Activated T-helper 1 cell treated with anti-CD3 and anti-CD28 coated beads, Interleukin-2, amount 50 U/mL, for 16 hours (primary cell): Measurements from ENCODE around the gene LDLR.
"Not testable (repeated sequence)": the region's sequence is repeated elsewhere in the genome, so short reads cannot be mapped to it uniquely, and the experiment has no call there.

Experiments used
- DNase-seq, 2 donors: peaks; one replicate each; pipeline ENCODE4 v3.0.0-alpha.2; 2020; ENCODE audit warnings: low read depth in 1 of 2, low spot score in 1 of 2

Gene LDLR

GRCh38 chr19:11138601-11139300 is 49.5 kb downstream of the LDLR start:
- DNase-seq: no peak

DNA sequence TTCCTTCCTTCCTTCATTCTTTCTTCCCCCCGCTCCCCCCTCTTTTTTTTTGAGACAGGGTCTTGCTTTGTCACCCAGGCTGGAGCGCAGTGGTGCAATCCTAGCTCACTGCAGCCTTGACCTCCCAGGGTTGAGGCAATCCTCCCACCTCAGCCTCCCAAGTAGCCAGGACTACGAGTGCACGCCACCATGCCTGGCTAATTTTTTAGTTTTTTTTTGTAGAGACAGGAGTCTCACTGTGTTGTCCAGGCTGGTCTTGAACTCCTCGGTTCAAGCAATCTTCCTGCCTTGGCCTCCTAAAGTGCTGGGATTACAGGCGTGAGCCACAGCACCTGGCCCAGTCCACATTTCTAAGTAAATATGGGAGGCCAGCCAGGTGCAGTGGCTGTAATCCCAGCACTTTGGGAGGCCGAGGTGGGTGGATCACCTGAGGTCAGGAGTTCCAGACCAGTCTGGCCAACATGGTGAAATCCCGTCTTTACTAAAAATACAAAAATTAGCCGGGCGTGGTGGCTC is 50.8 kb downstream of the LDLR start:
- DNase-seq: not testable (repeated sequence)

DNA sequence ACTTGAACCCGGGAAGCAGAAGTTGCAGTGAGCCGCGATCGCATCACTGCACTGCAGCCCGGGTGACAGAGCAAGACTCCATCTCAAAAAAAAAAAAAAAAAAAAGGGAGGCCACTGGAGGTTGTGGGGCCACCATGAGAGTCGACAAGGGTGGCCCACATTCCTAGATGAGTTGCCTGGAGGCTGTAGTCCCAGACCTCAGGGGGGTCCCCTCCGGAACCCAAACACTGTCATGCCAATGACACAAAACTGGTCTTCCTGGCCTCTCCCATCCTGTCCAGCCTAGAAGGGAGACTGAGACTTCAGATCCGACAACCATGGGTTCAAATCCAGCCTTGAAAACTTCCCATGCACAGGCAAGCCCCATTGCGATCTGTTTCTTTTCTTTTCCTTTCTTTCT is 51.6 kb downstream of the LDLR start:
- no peak for DNase-seq

GRCh38 chr19:11141937-11142527 is 52.8 kb downstream of the LDLR start:
- DNase-seq: no peak

DNA sequence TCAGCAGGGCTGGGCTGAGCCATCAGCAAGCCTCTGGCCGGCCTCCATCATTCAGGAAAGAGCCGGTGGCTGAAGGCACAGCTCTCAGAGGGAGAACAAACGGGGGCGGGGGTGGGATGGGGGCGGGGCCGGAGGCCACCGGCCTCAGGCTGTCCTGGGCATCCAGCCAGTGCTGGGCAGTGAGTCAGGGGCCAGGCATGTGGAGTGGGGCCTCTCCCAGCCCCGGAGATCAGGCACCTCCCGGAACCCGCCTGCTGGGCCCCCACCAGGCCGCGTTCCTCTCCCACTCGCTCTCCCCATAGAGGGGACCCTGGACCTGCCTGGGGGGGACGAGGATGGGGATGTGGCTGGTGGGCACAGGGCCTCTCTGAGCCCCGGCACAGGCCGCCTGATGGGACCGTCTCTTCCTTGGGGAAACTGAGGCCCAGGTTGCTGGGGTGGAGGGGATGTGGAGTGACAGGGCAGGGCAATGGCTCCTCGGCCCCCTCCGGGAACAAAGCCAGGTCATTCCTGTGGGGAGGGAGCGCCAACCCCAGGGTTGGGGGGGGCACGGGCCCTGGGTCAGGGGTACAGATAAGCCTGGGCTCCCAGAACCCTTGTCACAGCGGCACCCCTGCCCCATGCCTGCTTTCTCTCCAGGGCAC is 53.4 kb downstream of the LDLR start:
- no peak for DNase-seq

DNA sequence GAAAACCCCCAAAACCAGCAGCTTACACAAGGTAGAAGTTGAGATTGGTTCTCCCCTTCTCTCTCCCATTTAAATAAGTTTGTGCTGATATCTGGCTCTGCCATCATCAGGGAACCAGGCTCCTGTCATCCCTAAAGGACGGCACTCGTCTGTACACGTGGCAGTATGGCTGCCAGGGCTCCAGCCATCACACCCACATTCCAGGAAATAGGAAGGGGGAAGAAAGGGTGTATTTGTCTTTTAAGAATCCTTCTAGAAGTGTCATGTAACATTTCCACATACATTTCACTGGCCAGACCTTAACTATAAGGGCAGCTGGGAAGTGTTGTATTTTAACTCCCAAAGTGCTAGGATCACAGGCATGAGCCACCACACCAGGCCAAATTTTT is 56.3 kb downstream of the LDLR start:
- DNase-seq: no peak

DNA sequence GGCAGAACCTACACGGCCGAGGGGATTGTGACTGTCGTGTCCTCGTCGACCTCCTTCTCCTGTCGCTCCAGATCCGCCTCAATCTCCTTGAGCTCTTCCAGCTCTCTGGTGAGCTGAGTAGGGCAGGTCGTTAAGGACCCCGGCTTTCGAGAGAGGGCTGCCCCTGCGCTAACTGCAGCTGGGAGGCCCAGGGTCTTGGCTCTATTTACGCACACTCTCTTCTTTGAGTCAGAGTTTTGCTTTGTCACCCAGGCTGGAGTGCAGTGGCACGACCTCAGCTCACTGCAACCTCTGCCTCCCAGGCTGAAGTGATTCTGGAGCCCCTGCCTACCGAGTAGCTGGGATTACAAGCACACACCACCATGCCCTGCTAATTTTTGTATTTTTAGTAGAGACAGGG is 58.7 kb downstream of the LDLR start:
- DNase-seq: no peak

DNA sequence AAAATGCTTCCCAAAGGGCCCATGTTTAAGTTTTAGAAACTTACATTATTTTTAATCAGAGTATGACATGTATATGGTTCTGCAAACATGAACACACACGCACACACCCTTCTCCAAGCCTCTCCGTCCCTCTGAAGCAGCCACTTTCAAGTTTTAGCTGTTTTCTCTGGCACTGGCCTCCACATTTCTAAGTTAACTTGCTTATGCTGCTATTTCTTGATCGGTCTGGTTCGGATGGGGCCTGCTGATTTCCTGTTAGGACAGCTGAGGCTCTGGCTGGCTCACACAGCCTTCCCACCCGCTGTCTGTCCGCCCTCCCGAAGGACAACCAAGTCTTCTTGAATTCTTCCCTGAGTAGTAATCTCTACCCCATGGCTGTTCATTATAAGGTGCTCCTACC is 61.9 kb downstream of the LDLR start:
- DNase-seq: no peak

GRCh38 chr19:11152318-11153062 is 63.2 kb downstream of the LDLR start:
- no peak for DNase-seq

GRCh38 chr19:11154683-11155047 is 65.4 kb downstream of the LDLR start:
- no peak for DNase-seq

GRCh38 chr19:11155373-11156120 is 66.3 kb downstream of the LDLR start, which contains the start of gene SPC24:
SPC24 (minus strand) TSS chr19:11155782; CDS start chr19:11155776, 6 bp downstream.
- peak; percentile 71 to 84 for DNase-seq

DNA sequence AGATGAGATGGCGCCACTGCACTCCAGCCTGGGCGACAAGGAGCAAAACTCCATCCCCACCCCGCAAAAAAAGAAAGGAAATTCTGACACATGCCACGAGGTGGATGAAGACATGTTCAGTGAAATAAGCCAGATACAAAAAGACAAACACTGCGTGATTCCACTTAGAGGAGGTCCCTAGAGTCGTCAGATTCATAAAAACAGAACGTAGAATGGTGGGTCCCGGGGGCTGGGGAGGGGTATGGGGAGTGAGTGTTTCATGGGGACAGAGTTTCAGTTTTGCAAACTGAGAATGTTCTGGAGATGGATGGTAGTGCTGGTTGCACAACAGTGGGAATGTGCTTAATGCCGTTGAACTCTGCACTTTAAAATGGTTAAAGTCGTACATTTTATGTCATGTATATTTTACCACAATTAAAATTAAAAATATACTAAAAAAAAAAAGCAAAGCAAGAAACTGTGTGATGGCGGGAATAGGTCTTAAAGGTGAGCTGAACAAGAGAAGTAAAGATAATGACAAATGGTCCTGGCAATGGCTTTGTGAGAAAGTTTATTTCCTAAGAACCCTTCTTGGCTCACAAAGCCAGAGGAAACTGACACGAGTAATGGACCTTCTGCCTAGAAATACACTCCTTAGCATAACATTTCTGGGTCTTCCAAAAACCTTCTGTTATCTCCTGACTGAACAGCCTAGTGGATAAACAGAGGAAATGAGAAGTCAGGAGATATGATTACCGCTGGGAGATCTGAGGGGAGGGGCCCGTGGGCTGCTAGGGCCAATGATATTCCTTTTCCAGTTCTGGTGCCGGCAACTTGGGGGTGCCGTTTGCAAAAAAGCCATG is 70.6 kb downstream of the LDLR start:
- no peak for DNase-seq

GRCh38 chr19:11160440-11160768 is 71.1 kb downstream of the LDLR start:
- DNase-seq: not testable (repeated sequence)

DNA sequence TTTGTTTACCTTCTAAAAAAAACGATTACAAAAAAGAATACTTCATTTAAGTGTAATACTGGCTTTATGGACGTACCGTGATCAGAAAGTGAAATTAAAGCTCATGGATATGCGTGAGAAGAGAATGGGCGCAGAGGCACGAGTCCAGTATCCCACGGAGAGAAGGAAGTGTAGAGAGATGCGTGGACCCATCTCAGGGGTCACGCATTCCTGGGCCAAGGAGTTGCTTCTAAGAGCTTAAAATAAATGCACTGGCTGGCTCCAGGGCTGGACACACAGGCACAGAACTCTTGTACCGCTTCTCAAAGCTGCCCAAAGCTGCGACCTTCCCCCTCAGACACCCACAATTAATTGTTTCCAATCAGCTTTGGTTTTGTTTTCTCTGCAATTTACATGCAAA is 75.0 kb downstream of the LDLR start:
- no peak for DNase-seq

DNA sequence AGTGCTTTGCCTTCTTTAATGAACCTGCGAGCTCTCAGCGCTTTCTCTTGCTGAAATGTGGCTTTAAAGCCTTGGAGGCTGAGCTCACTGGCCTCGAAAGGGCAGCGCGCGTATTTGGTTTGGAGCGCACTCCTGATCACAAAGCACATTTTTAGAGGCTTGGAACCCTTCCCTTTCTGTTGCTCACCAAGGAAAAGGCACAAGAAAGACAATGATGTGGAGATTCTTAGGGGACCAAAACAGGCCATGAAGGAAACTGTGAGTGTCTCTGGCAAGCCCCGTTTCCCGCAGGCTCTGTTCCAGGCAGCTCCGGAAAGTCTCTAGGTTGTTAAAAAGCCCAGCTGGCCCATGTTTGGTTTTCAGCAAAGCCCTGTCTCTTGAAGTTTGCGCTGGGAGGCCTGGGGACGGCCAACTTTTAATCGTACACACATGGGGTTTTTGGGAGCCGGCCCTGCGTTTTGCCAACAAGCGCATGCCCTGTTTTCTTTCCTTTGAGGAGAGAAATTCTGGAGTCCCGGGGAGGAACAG is 75.7 kb downstream of the LDLR start:
- no peak for DNase-seq

- DNase-seq: no peak
Measured at GRCh38 chr19:11165486-11166030, 76.3 kb downstream of the LDLR start.

- DNase-seq: no peak
Measured at GRCh38 chr19:11166281-11167142, 77.2 kb downstream of the LDLR start.

- no peak for DNase-seq
Measured at GRCh38 chr19:11168568-11168967, 79.3 kb downstream of the LDLR start.
